H1 (cell line): ENCODE measurements around the gene ZNF860. TPM values are rescaled to one million over a fixed set of nuclear protein-coding genes. Genes with fewer than 3 reads are reported as not detected.

Experiments
- BACH1 ChIP-seq: IDR thresholded peaks from 2 replicates; pipeline ENCODE4 v1.6.1; 2012; ENCODE audit warnings: low read length, improper control_type of control experiment
- CREB1 ChIP-seq: IDR thresholded peaks from 2 replicates; pipeline ENCODE4 v1.6.1; 2012; ENCODE audit warnings: inconsistent platforms
- POLR2AphosphoS5 ChIP-seq: IDR thresholded peaks from 2 replicates; pipeline ENCODE4 v1.6.1; 2011; ENCODE audit warnings: low read depth, low read length
- RAD21 ChIP-seq, 2 experiments: IDR thresholded peaks in 1 of 2; conservative IDR thresholded peaks in 1 of 2; 2 replicates each; pipeline ENCODE4 v1.6.1; 2011; ENCODE audit warnings: low read depth in 2 of 2, low read length in 2 of 2, improper control_type of control experiment in 1 of 2, inconsistent platforms in 1 of 2, mild to moderate bottlenecking in 1 of 2, moderate library complexity in 1 of 2
- TAF1 ChIP-seq: IDR thresholded peaks from 2 replicates; pipeline ENCODE4 v1.6.1; 2011; ENCODE audit warnings: mild to moderate bottlenecking, low read depth, low read length
- TAF7 ChIP-seq: optimal IDR thresholded peaks from 2 replicates; pipeline ENCODE3; 2011; ENCODE audit warnings: low read depth, mild to moderate bottlenecking, inconsistent platforms, low read length, moderate library complexity, borderline replicate concordance
- polyA plus RNA-seq, 7 experiments: library from polyadenylated mRNA; depleted of rRNA in 3 of 7; stranded (reverse) in 5 of 7; unstranded in 2 of 7; fragments of >200 nt in 5 of 7; fragments of 200-250 nt in 2 of 7; gene quantifications; 1 replicate in 5 of 7; 2 replicates in 1 of 7; 4 replicates in 1 of 7; pipeline versions ENCODE4 v1.2.1 to v1.2.3, GENCODE V29; 2011 to 2013; ENCODE audit warnings: missing spikeins in 2 of 7, mixed read lengths in 2 of 7
- total RNA-seq: library from RNA; stranded (reverse); fragmentation: NEBNext Ultra II Directional; extraction: Animal tissue kit (Norgen Biotek cat#: 25700); gene quantifications from 2 replicates; pipeline ENCODE4 v1.2.1, GENCODE V29; 2021
- TF ChIP-seq, protein P1 (sequence below): fragments of 300-600 bp; sonication (generic); IDR thresholded peaks from 2 replicates; pipeline ENCODE4 v1.7.1; 2012; ENCODE audit warnings: low read length, moderate library complexity, mild to moderate bottlenecking, inconsistent platforms; ENCODE audit not compliant: insufficient replicate concordance
- TF ChIP-seq, protein P2 (sequence below): IDR thresholded peaks from 2 replicates; pipeline ENCODE4 v1.6.1; 2011; ENCODE audit warnings: low read depth, mild to moderate bottlenecking, low read length; ENCODE audit not compliant: insufficient read depth

Gene ZNF860
- total and polyA plus RNA-seq, 2 of the 8 experiments (the other 6 are each of a cell fraction or from before 2014, with no cell fraction given) = 3.2 to 8.6 TPM

DNA sequence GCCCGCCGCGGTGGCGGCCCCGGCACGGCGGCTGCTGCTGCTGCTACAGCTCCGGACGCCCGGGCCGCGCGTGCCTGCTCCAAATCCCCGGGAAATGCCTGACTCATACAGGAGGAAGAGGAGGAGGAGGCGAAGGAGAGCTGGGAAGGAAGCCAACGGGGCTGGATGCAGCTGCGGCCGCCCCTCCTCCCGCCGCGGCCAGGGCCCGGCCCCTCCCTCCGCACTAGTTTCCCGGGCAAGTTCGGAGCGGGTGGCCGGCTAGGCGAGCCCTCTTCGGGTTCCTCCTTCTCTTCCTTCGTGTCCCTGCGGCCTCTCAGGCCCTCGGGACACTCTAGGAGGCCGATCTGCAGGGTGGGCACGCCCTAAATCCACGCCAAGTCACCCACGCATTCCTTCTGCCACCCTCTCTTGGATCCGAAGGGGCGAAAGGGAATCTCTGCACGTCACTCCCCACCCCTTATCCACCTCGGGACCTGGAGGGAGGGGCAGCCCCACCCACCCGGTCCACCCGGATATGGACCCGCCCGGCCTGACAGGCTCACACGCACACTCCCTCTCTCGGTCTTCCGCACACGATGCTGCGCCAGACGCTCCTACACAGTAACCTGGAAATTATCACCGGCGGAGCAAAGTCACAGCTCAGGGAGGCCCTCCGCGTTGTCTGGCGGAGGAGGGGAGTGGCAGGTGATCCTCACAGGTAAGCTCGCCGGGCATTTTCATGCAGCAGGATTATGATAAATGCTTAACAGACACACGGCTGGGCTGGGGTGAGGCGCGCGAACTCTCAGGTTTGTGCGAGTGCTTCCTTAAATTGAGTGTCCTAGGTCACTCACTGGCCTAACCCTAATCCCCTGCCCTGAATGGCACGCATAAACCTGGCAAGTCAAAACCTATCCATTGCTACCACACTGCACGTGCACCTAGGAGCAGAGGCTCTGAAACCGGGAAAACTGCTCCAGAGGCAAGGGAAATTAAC lies at the start of gene ZNF860, which contains the start of gene OSBPL10 (continued):
- TF ChIP-seq, protein P1, sequence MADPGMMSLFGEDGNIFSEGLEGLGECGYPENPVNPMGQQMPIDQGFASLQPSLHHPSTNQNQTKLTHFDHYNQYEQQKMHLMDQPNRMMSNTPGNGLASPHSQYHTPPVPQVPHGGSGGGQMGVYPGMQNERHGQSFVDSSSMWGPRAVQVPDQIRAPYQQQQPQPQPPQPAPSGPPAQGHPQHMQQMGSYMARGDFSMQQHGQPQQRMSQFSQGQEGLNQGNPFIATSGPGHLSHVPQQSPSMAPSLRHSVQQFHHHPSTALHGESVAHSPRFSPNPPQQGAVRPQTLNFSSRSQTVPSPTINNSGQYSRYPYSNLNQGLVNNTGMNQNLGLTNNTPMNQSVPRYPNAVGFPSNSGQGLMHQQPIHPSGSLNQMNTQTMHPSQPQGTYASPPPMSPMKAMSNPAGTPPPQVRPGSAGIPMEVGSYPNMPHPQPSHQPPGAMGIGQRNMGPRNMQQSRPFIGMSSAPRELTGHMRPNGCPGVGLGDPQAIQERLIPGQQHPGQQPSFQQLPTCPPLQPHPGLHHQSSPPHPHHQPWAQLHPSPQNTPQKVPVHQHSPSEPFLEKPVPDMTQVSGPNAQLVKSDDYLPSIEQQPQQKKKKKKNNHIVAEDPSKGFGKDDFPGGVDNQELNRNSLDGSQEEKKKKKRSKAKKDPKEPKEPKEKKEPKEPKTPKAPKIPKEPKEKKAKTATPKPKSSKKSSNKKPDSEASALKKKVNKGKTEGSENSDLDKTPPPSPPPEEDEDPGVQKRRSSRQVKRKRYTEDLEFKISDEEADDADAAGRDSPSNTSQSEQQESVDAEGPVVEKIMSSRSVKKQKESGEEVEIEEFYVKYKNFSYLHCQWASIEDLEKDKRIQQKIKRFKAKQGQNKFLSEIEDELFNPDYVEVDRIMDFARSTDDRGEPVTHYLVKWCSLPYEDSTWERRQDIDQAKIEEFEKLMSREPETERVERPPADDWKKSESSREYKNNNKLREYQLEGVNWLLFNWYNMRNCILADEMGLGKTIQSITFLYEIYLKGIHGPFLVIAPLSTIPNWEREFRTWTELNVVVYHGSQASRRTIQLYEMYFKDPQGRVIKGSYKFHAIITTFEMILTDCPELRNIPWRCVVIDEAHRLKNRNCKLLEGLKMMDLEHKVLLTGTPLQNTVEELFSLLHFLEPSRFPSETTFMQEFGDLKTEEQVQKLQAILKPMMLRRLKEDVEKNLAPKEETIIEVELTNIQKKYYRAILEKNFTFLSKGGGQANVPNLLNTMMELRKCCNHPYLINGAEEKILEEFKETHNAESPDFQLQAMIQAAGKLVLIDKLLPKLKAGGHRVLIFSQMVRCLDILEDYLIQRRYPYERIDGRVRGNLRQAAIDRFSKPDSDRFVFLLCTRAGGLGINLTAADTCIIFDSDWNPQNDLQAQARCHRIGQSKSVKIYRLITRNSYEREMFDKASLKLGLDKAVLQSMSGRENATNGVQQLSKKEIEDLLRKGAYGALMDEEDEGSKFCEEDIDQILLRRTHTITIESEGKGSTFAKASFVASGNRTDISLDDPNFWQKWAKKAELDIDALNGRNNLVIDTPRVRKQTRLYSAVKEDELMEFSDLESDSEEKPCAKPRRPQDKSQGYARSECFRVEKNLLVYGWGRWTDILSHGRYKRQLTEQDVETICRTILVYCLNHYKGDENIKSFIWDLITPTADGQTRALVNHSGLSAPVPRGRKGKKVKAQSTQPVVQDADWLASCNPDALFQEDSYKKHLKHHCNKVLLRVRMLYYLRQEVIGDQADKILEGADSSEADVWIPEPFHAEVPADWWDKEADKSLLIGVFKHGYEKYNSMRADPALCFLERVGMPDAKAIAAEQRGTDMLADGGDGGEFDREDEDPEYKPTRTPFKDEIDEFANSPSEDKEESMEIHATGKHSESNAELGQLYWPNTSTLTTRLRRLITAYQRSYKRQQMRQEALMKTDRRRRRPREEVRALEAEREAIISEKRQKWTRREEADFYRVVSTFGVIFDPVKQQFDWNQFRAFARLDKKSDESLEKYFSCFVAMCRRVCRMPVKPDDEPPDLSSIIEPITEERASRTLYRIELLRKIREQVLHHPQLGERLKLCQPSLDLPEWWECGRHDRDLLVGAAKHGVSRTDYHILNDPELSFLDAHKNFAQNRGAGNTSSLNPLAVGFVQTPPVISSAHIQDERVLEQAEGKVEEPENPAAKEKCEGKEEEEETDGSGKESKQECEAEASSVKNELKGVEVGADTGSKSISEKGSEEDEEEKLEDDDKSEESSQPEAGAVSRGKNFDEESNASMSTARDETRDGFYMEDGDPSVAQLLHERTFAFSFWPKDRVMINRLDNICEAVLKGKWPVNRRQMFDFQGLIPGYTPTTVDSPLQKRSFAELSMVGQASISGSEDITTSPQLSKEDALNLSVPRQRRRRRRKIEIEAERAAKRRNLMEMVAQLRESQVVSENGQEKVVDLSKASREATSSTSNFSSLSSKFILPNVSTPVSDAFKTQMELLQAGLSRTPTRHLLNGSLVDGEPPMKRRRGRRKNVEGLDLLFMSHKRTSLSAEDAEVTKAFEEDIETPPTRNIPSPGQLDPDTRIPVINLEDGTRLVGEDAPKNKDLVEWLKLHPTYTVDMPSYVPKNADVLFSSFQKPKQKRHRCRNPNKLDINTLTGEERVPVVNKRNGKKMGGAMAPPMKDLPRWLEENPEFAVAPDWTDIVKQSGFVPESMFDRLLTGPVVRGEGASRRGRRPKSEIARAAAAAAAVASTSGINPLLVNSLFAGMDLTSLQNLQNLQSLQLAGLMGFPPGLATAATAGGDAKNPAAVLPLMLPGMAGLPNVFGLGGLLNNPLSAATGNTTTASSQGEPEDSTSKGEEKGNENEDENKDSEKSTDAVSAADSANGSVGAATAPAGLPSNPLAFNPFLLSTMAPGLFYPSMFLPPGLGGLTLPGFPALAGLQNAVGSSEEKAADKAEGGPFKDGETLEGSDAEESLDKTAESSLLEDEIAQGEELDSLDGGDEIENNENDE = no peak
- 0 out of 2 replicates have a peak, but pooled peaks have one; percentile 55 for TF ChIP-seq POLR2AphosphoS5
- TF ChIP-seq, protein P2, sequence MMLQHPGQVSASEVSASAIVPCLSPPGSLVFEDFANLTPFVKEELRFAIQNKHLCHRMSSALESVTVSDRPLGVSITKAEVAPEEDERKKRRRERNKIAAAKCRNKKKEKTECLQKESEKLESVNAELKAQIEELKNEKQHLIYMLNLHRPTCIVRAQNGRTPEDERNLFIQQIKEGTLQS = no peak
- 0 out of 2 replicates have a peak, but pooled peaks have one; percentile 33 for TF ChIP-seq TAF1
- peak; percentile 38; the same call in 1 of the 2 replicates for TF ChIP-seq BACH1
- no peak for TF ChIP-seq TAF7
- peak in 1 of 2 experiments; percentile 19; a peak in 1 of 4 replicates for TF ChIP-seq RAD21 (IDR thresholded peaks at IDR 0.05 in 1 of 2, conservative IDR thresholded peaks at IDR 0.05 in 1 of 2; ENCODE audit: low read depth in 2 of 2, low read length in 2 of 2)
- TF ChIP-seq CREB1 = 0 out of 2 replicates have a peak, but pooled peaks have one; percentile 17
